Loucy (cell line): Measurements from ENCODE around the gene CCDC160.

Experiments used
- H2AFZ ChIP-seq: fragments of 200-600 bp; sonication (generic); 2 replicates; pipeline ENCODE4 v1.6.0; 2016; ENCODE audit warnings: antibody characterized with exemption, mild to moderate bottlenecking, low read length, moderate library complexity
- H3F3A ChIP-seq: fragments of 200-600 bp; 2 replicates; pipeline ENCODE4 v1.6.0; 2016; ENCODE audit warnings: antibody characterized with exemption, low read depth, mild to moderate bottlenecking
- H3K27me3 ChIP-seq: fragments of 200-600 bp; sonication (generic); 2 replicates; pipeline ENCODE4 v1.6.1; 2014; ENCODE audit warnings: low read length, mild to moderate bottlenecking; ENCODE audit not compliant: insufficient read depth, poor library complexity, severe bottlenecking
- H3K36me3 ChIP-seq: fragments of 200-600 bp; sonication (generic); 2 replicates; pipeline ENCODE4 v1.6.1; 2016; ENCODE audit warnings: low read length; ENCODE audit not compliant: insufficient read depth
- H3K4me1 ChIP-seq: fragments of 200-600 bp; sonication (generic); 2 replicates; pipeline ENCODE4 v1.5.1; 2014; ENCODE audit warnings: low read length, mild to moderate bottlenecking; ENCODE audit not compliant: insufficient read depth, poor library complexity, severe bottlenecking
- H3K4me2 ChIP-seq: fragments of 200-600 bp; sonication (generic); 2 replicates; pipeline ENCODE4 v1.6.0; 2014; ENCODE audit warnings: antibody characterized with exemption, low read length, low read depth, mild to moderate bottlenecking; ENCODE audit not compliant: poor library complexity, severe bottlenecking
- H3K4me3 ChIP-seq: fragments of 200-600 bp; sonication (generic); 2 replicates; pipeline ENCODE4 v1.5.1; 2014; ENCODE audit warnings: low read length, mild to moderate bottlenecking, mixed read lengths; ENCODE audit not compliant: poor library complexity, severe bottlenecking
- H3K79me2 ChIP-seq: fragments of 200-600 bp; sonication (generic); 2 replicates; pipeline ENCODE4 v1.6.1; 2014; ENCODE audit warnings: low read length; ENCODE audit not compliant: insufficient read depth
- H3K9ac ChIP-seq: fragments of 200-600 bp; sonication (generic); 2 replicates; pipeline ENCODE4 v1.6.0; 2014; ENCODE audit warnings: mild to moderate bottlenecking, low read depth, low read length, moderate library complexity; ENCODE audit not compliant: poor library complexity, severe bottlenecking
- H3K9me2 ChIP-seq: fragments of 200-600 bp; sonication (generic); replicated peaks from 2 replicates; pipeline ENCODE4 v1.6.1; 2016; ENCODE audit warnings: low read depth, low read length, mixed read lengths
- H3K9me3 ChIP-seq: fragments of 200-600 bp; sonication (generic); 2 replicates; pipeline ENCODE4 v1.6.1; 2014; ENCODE audit warnings: mild to moderate bottlenecking, antibody characterized with exemption, low read length, low read depth; ENCODE audit not compliant: insufficient read depth
- H4K20me1 ChIP-seq: fragments of 200-600 bp; sonication (generic); 2 replicates; pipeline ENCODE4 v1.6.0; 2014; ENCODE audit warnings: antibody characterized with exemption, low read length, mild to moderate bottlenecking; ENCODE audit not compliant: insufficient read depth, poor library complexity, severe bottlenecking
- CTCF ChIP-seq: fragments of 200-600 bp; sonication (generic); conservative IDR thresholded peaks from 2 replicates; pipeline ENCODE4 v1.5.1; 2014; ENCODE audit warnings: mild to moderate bottlenecking, antibody characterized with exemption, low read length
- EZH2phosphoT487 ChIP-seq: fragments of 200-600 bp; IDR thresholded peaks from 2 replicates; pipeline ENCODE4 v1.6.1; 2018; ENCODE audit warnings: antibody characterized with exemption, mild to moderate bottlenecking, moderate library complexity, borderline replicate concordance

CCDC160 gene

GRCh38 chrX:134247492-134247891, 10.5 kb downstream of the CCDC160 start:
- Histone ChIP-seq H4K20me1 (no peaks in the 10 kb centered on the region), H3K36me3 (no peaks in the 10 kb centered on the region), H3K4me3 (no peak overlapping the region), H3K79me2 (no peaks in the 10 kb centered on the region), H3K4me2 (no peak overlapping the region), H3K9ac (no peak overlapping the region), H3K27me3 (no peaks in the 10 kb centered on the region), H3K9me3 (no peaks in the 10 kb centered on the region), H3K9me2 (no peaks in the 10 kb centered on the region), H3F3A (no peaks in the 10 kb centered on the region), H3K4me1 (no peaks in the 10 kb centered on the region), H2AFZ (no peak overlapping the region)
- TF ChIP-seq EZH2phosphoT487 (no peak), CTCF (no peak)

DNA sequence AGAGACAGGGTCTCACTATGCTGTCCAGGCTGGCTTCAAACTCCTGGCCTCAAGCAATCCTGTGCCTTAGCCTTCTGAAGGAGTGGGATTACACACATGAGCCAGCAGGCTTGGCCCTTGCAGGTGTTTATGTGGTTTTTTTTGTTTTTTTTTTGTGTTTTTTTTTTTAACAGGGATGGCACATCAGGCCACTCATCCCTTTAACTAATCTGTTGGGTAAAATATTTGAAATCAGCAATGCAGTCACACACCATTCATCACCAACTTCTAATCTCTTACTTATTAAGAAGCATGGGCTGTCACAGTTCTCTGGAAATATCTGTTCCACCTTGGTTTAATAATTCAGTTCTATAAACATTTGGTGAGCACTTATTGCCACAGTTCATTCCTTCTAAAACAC, 12.3 kb downstream of the CCDC160 start:
- no peak for TF ChIP-seq CTCF
- no peak for TF ChIP-seq EZH2phosphoT487
- H3K4me1 ChIP-seq = no peaks in the 10 kb centered on the region
- no peak overlapping the region for H3K4me2 ChIP-seq
- no peaks in the 10 kb centered on the region for H4K20me1 ChIP-seq
- no peaks in the 10 kb centered on the region for H3K9me2 ChIP-seq
- H3K9me3 ChIP-seq = no peaks in the 10 kb centered on the region
- H3K27me3 ChIP-seq = no peaks in the 10 kb centered on the region
- no peak overlapping the region for H2AFZ ChIP-seq
- H3K79me2 ChIP-seq = no peaks in the 10 kb centered on the region
- no peak overlapping the region for H3K9ac ChIP-seq
- H3K36me3 ChIP-seq = no peaks in the 10 kb centered on the region
- H3K4me3 ChIP-seq = no peak overlapping the region
- no peaks in the 10 kb centered on the region for H3F3A ChIP-seq

GRCh38 chrX:134251241-134251640, 14.3 kb downstream of the CCDC160 start:
- Histone ChIP-seq H4K20me1 (no peaks in the 10 kb centered on the region), H2AFZ (no peak overlapping the region), H3K4me1 (no peaks in the 10 kb centered on the region), H3K4me2 (no peak overlapping the region), H3F3A (no peaks in the 10 kb centered on the region), H3K9ac (no peak overlapping the region), H3K36me3 (no peaks in the 10 kb centered on the region), H3K9me3 (no peaks in the 10 kb centered on the region), H3K9me2 (no peaks in the 10 kb centered on the region), H3K79me2 (no peaks in the 10 kb centered on the region), H3K27me3 (no peaks in the 10 kb centered on the region), H3K4me3 (no peak overlapping the region)
- TF ChIP-seq CTCF = no peak
- no peak for TF ChIP-seq EZH2phosphoT487
